SK-N-SH treated with all-trans-retinoic acid at 6 μM for 48 hours (cell line): ENCODE measurements around the gene COL4A2.

Experiments used
- ATAC-seq: fragments of 200-7000 bp; cut with Tn5 transposase; 3 replicates; pipeline ENCODE4 v1.9.1; 2020; ENCODE audit warnings: mild to moderate bottlenecking, moderate library complexity
- ARNTL ChIP-seq: fragments of 450-650 bp; formaldehyde crosslinking; IDR thresholded peaks from 2 replicates; pipeline ENCODE4 v1.5.0; 2020; ENCODE audit warnings: low read depth, mild to moderate bottlenecking, moderate library complexity, borderline replicate concordance
- BACH2 ChIP-seq: fragments of 250-450 bp; sonication (Bioruptor Pico); IDR thresholded peaks from 2 replicates; pipeline ENCODE4 v1.9.0; 2021; ENCODE audit warnings: mild to moderate bottlenecking, borderline replicate concordance
- CSDC2 ChIP-seq: fragments of 250-450 bp; sonication (Bioruptor Pico); IDR thresholded peaks from 2 replicates; pipeline ENCODE4 v1.5.0; 2020; ENCODE audit warnings: mild to moderate bottlenecking, moderate library complexity
- ESRRG ChIP-seq: fragments of 250-450 bp; sonication (Bioruptor Pico); IDR thresholded peaks from 2 replicates; pipeline ENCODE4 v1.6.1; 2021; ENCODE audit warnings: mild to moderate bottlenecking
- GLIS3 ChIP-seq: fragments of 250-450 bp; sonication (Bioruptor Pico); IDR thresholded peaks from 2 replicates; pipeline ENCODE4 v1.5.0; 2020; ENCODE audit warnings: mild to moderate bottlenecking, moderate library complexity
- TOX ChIP-seq: fragments of 250-450 bp; sonication (Bioruptor Pico); IDR thresholded peaks from 2 replicates; pipeline ENCODE4 v1.8.0; 2021; ENCODE audit warnings: mild to moderate bottlenecking, moderate library complexity, borderline replicate concordance
- ZC3H10 ChIP-seq: fragments of 250-450 bp; sonication (Bioruptor Pico); IDR thresholded peaks from 2 replicates; pipeline ENCODE4 v1.5.1; 2021; ENCODE audit warnings: mild to moderate bottlenecking, moderate library complexity
- ZFP3 ChIP-seq: fragments of 250-450 bp; sonication (Bioruptor Pico); IDR thresholded peaks from 2 replicates; pipeline ENCODE4 v1.5.0; 2020; ENCODE audit warnings: mild to moderate bottlenecking, moderate library complexity
- ZFP30 ChIP-seq: fragments of 450-650 bp; formaldehyde crosslinking; IDR thresholded peaks from 2 replicates; pipeline ENCODE4 v1.5.0; 2022; ENCODE audit warnings: mild to moderate bottlenecking, moderate library complexity
- ZNF565 ChIP-seq: fragments of 450-650 bp; formaldehyde crosslinking; conservative IDR thresholded peaks from 2 replicates; pipeline ENCODE4 v1.5.0; 2020; ENCODE audit warnings: low read depth, mild to moderate bottlenecking, moderate library complexity
- ZNF70 ChIP-seq: fragments of 450-650 bp; formaldehyde crosslinking; IDR thresholded peaks from 2 replicates; pipeline ENCODE4 v1.5.0; 2020; ENCODE audit warnings: mild to moderate bottlenecking, moderate library complexity
- ZNF8 ChIP-seq: fragments of 450-650 bp; formaldehyde crosslinking; IDR thresholded peaks from 2 replicates; pipeline ENCODE4 v1.5.0; 2020; ENCODE audit warnings: mild to moderate bottlenecking, moderate library complexity
- TF ChIP-seq, protein P1 (sequence below): fragments of 250-450 bp; sonication (Bioruptor Pico); IDR thresholded peaks from 2 replicates; pipeline ENCODE4 v1.5.0; 2020; ENCODE audit warnings: mild to moderate bottlenecking, moderate library complexity
- TF ChIP-seq, protein P2 (sequence below): fragments of 250-450 bp; sonication (Bioruptor Pico); IDR thresholded peaks from 2 replicates; pipeline ENCODE4 v1.8.0; 2020; ENCODE audit warnings: mild to moderate bottlenecking, moderate library complexity, borderline replicate concordance
- TF ChIP-seq, protein P3 (sequence below): fragments of 250-450 bp; sonication (Bioruptor Pico); IDR thresholded peaks from 2 replicates; pipeline ENCODE4 v1.8.0; 2021; ENCODE audit warnings: low read depth, mild to moderate bottlenecking, moderate library complexity, borderline replicate concordance
- TF ChIP-seq, protein P4 (sequence below): fragments of 250-450 bp; sonication (Bioruptor Pico); IDR thresholded peaks from 2 replicates; pipeline ENCODE4 v1.5.1; 2020; ENCODE audit warnings: low read depth, mild to moderate bottlenecking, moderate library complexity
- TF ChIP-seq, protein P5 (sequence below): fragments of 250-450 bp; sonication (Bioruptor Pico); IDR thresholded peaks from 2 replicates; pipeline ENCODE4 v1.5.1; 2021; ENCODE audit warnings: mild to moderate bottlenecking, moderate library complexity

Gene COL4A2

DNA sequence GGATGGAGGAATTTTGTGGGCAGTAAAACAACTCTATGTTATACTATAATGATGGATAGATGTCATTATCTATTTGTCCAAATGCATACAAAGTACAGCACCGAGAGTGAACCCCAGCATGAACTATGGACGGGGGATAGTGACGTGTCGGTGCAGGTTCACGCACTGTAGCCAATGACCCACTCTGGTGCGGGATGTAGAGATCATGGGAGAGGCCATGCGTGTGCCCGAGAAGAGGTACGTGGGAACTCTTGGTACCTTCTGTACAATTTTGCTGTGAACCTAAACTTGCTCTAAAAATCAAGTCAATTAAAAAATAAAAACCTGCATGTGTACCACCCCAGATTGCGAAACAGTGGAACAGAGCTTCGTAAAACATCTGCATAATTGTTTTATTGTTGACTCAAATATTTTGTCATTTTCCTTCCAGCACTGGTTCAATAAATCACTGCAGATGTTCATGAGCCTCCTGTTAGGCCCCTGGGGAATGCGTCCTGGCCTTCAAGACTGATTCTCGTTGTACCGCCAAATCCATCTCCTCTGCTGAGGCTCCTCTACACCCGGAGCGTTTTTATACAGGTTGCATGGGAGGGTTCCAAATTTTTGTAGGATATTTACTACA, 31.0 kb upstream of the COL4A2 start:
- ATAC-seq: no peak
- no peak for TF ChIP-seq ZNF70 (CRISPR knock-in tag)
- TF ChIP-seq, protein P1, sequence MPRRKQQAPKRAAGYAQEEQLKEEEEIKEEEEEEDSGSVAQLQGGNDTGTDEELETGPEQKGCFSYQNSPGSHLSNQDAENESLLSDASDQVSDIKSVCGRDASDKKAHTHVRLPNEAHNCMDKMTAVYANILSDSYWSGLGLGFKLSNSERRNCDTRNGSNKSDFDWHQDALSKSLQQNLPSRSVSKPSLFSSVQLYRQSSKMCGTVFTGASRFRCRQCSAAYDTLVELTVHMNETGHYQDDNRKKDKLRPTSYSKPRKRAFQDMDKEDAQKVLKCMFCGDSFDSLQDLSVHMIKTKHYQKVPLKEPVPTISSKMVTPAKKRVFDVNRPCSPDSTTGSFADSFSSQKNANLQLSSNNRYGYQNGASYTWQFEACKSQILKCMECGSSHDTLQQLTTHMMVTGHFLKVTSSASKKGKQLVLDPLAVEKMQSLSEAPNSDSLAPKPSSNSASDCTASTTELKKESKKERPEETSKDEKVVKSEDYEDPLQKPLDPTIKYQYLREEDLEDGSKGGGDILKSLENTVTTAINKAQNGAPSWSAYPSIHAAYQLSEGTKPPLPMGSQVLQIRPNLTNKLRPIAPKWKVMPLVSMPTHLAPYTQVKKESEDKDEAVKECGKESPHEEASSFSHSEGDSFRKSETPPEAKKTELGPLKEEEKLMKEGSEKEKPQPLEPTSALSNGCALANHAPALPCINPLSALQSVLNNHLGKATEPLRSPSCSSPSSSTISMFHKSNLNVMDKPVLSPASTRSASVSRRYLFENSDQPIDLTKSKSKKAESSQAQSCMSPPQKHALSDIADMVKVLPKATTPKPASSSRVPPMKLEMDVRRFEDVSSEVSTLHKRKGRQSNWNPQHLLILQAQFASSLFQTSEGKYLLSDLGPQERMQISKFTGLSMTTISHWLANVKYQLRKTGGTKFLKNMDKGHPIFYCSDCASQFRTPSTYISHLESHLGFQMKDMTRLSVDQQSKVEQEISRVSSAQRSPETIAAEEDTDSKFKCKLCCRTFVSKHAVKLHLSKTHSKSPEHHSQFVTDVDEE (CRISPR knock-in tag): no peak
- no peak for TF ChIP-seq ZFP30 (CRISPR knock-in tag)
- TF ChIP-seq, protein P2, sequence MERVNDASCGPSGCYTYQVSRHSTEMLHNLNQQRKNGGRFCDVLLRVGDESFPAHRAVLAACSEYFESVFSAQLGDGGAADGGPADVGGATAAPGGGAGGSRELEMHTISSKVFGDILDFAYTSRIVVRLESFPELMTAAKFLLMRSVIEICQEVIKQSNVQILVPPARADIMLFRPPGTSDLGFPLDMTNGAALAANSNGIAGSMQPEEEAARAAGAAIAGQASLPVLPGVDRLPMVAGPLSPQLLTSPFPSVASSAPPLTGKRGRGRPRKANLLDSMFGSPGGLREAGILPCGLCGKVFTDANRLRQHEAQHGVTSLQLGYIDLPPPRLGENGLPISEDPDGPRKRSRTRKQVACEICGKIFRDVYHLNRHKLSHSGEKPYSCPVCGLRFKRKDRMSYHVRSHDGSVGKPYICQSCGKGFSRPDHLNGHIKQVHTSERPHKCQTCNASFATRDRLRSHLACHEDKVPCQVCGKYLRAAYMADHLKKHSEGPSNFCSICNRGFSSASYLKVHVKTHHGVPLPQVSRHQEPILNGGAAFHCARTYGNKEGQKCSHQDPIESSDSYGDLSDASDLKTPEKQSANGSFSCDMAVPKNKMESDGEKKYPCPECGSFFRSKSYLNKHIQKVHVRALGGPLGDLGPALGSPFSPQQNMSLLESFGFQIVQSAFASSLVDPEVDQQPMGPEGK (CRISPR knock-in tag): no peak
- no peak for TF ChIP-seq GLIS3
- no peak for TF ChIP-seq ZNF565 (CRISPR knock-in tag)
- no peak for TF ChIP-seq BACH2 (CRISPR knock-in tag)
- no peak for TF ChIP-seq CSDC2 (CRISPR knock-in tag)
- no peak for TF ChIP-seq TOX (CRISPR knock-in tag)

DNA sequence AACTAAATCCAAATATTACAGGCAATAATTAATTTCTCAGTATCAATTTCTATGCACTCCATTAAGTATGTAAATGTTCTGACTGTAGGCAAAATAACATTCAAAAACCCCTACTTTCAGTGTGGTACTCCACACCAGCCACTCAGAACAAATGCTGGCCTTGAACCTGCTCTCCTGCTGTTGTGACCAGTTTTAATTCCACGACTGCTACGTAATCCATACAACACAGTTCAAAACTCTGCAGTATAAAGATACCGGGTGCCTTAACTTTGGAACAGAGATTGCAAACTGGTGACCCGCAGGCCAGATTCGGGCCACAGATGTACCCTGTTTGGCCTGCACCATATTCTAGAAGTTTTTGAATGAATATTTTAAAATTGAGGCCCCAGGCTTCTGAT, 30.5 kb upstream of the COL4A2 start:
- ATAC-seq: no peak
- TF ChIP-seq ZC3H10: no peak
- TF ChIP-seq, all 23 proteins: peak for 0

DNA sequence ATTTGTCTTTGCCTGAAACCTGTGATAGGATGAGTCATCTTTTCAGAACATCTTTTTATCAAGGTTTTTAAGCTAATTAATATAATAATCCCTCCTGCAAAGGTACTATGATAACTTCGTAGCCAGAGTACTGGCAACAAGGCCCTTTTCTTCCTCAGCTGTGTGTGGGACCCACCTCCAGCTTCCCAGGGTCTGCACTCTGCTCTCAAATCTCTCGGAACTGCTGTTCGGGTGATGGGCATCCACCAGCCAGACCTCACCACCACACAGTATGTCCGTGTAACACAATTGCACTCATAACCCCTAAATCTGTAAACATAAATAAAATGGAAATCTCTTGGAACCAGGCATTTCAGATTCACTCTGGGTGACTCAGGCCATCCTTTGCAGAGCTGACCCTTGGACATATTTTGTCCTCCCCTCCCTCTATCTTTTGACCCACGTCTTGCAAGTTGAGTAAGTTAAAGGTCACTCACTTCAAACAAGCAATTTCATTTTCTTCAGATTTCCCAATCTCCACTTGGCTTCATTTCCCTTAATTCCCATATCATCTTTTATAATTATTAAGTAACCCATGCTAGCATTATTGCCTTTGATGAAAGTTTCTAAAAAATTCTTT, 29.6 kb upstream of the COL4A2 start:
- no peak for TF ChIP-seq CSDC2 (CRISPR knock-in tag)
- TF ChIP-seq, protein P3, sequence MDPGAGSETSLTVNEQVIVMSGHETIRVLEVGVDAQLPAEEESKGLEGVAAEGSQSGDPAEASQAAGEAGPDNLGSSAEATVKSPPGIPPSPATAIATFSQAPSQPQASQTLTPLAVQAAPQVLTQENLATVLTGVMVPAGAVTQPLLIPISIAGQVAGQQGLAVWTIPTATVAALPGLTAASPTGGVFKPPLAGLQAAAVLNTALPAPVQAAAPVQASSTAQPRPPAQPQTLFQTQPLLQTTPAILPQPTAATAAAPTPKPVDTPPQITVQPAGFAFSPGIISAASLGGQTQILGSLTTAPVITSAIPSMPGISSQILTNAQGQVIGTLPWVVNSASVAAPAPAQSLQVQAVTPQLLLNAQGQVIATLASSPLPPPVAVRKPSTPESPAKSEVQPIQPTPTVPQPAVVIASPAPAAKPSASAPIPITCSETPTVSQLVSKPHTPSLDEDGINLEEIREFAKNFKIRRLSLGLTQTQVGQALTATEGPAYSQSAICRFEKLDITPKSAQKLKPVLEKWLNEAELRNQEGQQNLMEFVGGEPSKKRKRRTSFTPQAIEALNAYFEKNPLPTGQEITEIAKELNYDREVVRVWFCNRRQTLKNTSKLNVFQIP (CRISPR knock-in tag): no peak
- TF ChIP-seq, protein P4, sequence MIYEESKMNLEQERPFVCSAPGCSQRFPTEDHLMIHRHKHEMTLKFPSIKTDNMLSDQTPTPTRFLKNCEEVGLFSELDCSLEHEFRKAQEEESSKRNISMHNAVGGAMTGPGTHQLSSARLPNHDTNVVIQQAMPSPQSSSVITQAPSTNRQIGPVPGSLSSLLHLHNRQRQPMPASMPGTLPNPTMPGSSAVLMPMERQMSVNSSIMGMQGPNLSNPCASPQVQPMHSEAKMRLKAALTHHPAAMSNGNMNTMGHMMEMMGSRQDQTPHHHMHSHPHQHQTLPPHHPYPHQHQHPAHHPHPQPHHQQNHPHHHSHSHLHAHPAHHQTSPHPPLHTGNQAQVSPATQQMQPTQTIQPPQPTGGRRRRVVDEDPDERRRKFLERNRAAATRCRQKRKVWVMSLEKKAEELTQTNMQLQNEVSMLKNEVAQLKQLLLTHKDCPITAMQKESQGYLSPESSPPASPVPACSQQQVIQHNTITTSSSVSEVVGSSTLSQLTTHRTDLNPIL (CRISPR knock-in tag): no peak
- ATAC-seq: no peak

DNA sequence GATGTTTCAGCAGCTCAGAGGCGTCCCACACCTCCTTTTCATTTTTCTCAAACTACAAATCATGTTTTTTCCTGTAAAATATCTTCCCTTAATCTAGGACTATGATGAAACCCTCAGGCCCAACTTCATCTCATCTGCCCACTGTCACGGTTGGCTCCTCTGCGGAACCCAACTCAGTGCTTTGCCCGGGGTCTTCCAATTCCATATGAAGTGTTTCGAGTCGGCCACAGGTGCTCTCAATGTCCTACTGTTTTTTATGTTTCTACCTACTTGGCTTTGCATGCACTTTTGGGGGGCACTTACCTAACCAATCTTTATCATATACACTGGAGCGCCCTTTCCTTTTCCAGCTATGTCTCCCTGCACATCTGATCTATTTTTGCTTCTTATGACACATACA, 28.2 kb upstream of the COL4A2 start:
- TF ChIP-seq ZFP3 (CRISPR knock-in tag) (no peak), ZNF8 (CRISPR knock-in tag) (no peak), ARNTL (CRISPR knock-in tag) (no peak), ESRRG (CRISPR knock-in tag) (no peak)
- TF ChIP-seq, protein P5, sequence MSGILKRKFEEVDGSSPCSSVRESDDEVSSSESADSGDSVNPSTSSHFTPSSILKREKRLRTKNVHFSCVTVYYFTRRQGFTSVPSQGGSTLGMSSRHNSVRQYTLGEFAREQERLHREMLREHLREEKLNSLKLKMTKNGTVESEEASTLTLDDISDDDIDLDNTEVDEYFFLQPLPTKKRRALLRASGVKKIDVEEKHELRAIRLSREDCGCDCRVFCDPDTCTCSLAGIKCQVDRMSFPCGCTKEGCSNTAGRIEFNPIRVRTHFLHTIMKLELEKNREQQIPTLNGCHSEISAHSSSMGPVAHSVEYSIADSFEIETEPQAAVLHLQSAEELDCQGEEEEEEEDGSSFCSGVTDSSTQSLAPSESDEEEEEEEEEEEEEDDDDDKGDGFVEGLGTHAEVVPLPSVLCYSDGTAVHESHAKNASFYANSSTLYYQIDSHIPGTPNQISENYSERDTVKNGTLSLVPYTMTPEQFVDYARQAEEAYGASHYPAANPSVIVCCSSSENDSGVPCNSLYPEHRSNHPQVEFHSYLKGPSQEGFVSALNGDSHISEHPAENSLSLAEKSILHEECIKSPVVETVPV (CRISPR knock-in tag): no peak
- TF ChIP-seq, protein P2 (CRISPR knock-in tag): no peak
- no peak for ATAC-seq
